Activated naive CD8-positive, alpha-beta T cell treated with anti-CD3 and anti-CD28 coated beads, Interleukin-2, amount 50 U/mL, for 24 hours (primary cell): ENCODE measurements around the gene CARD11.

Source experiments
- ATAC-seq: fragments of 150-1000 bp; cut with Tn5 transposase; one replicate; pipeline ENCODE4 v1.10.0; 2021
- DNase-seq: peaks from one replicate; pipeline ENCODE4 v3.0.0; 2021
- H3K27ac Mint-ChIP-seq: one replicate; pipeline ENCODE4 v1.8.0; 2021; ENCODE audit warnings: mild to moderate bottlenecking, mixed read lengths
- H3K27me3 Mint-ChIP-seq: one replicate; pipeline ENCODE4 v1.8.0; 2021; ENCODE audit warnings: mixed read lengths
- H3K36me3 Mint-ChIP-seq: one replicate; pipeline ENCODE4 v1.8.0; 2021; ENCODE audit warnings: low read depth, mixed read lengths
- H3K4me1 Mint-ChIP-seq: one replicate; pipeline ENCODE4 v1.8.0; 2021; ENCODE audit warnings: mixed read lengths
- H3K4me3 Mint-ChIP-seq: one replicate; pipeline ENCODE4 v1.8.0; 2021; ENCODE audit warnings: mild to moderate bottlenecking, moderate library complexity, mixed read lengths
- H3K9me3 Mint-ChIP-seq: one replicate; pipeline ENCODE4 v1.8.0; 2021; ENCODE audit warnings: mixed read lengths

CARD11 gene

DNA sequence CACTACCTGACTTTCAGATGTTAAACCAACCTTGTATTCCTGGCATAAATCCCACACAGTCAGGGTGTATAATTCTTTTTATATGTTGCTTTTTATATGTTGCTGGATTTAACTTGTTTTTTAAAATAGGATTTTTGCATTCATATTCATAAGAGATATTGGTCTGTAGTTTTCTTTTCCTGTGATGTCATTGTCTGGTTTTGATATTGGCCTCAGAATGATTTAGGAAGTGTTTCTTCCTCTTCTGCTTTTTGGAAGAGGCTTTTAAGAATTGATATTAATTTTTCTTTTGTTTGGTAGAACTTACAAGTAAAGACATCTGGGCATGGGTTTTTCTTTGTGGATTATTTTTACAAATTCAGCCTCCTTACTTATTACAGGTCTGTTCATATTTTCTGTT lies 93.1 kb downstream of the CARD11 start:
- Mint-ChIP-seq H3K4me1 (peaks cover 76% of the 10 kb centered on the region), H3K4me3 (no peak overlapping the region), H3K27me3 (no peaks in the 10 kb centered on the region), H3K9me3 (peaks cover 14% of the 10 kb centered on the region), H3K27ac (peak overlapping the region; percentile 61), H3K36me3 (peaks cover 75% of the 10 kb centered on the region)
- DNase-seq = no peak
- ATAC-seq = no peak

GRCh38 chr7:2948749-2949148 lies 94.9 kb downstream of the CARD11 start:
- peak; percentile 48 for ATAC-seq
- Mint-ChIP-seq H3K9me3 (peaks cover 14% of the 10 kb centered on the region), H3K4me1 (peaks cover 58% of the 10 kb centered on the region)

GRCh38 chr7:2947058-2947780 lies 96.4 kb downstream of the CARD11 start:
- no peak overlapping the region for H3K27ac Mint-ChIP-seq

More at GRCh38 chr7:2948749-2949148, 94.9 kb downstream of the CARD11 start:
- H3K36me3 Mint-ChIP-seq = peaks cover 70% of the 10 kb centered on the region
- H3K27ac Mint-ChIP-seq = peak overlapping the region; percentile 21
- no peaks in the 10 kb centered on the region for H3K27me3 Mint-ChIP-seq
- no peak for DNase-seq
- H3K4me3 Mint-ChIP-seq = no peak overlapping the region

DNA sequence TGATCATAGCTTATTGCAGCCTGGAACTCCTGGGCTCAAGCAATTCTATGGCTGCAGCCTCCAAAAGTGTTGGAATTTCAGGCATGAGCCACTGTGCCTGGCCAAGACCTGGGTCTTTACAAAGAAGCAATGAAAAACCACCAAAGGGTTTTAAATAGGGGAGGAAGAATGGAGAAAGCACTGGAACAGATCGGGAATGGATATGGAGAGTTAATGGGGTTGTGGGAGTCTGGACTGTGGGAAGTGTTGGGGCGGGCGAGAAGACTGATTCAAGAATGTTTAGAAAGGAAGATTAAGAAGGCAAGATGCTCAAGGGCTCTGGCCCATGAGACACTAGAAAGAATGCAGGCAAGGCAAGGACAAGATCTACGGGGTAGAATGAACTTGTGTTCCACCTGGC lies 98.5 kb downstream of the CARD11 start:
- peaks cover 61% of the 10 kb centered on the region for H3K36me3 Mint-ChIP-seq

More at GRCh38 chr7:2947058-2947780, 96.4 kb downstream of the CARD11 start:
- Mint-ChIP-seq H3K4me1 (peaks cover 46% of the 10 kb centered on the region), H3K36me3 (peaks cover 69% of the 10 kb centered on the region), H3K27me3 (no peaks in the 10 kb centered on the region), H3K9me3 (peaks cover 14% of the 10 kb centered on the region), H3K4me3 (no peak overlapping the region)
- DNase-seq (no peak), ATAC-seq (no peak)

DNA sequence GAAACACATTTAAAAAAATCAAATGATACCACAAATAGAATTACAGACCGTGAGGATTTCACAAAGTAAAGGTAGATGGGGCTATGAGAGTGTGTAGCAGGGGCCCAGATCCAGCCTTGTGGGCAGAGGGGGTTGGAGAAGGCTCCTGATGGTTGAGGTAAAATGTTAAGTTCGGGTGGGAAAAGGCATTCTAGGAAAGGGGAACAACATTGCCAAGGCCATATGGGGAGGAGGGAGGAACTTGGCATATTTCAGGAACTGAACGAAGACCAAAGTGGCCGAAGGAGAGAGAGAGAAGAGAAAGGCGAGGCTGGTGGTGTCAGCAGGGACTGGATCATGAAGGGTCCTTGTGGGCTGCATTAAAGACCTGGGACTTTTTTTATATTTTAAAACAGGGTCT lies 98.9 kb downstream of the CARD11 start:
- ATAC-seq = no peak
- H3K4me3 Mint-ChIP-seq = no peak overlapping the region
- H3K27me3 Mint-ChIP-seq = no peaks in the 10 kb centered on the region
- H3K27ac Mint-ChIP-seq = peak overlapping the region; percentile 63
- no peak for DNase-seq
- H3K9me3 Mint-ChIP-seq = peaks cover 6% of the 10 kb centered on the region
- H3K36me3 Mint-ChIP-seq = peaks cover 59% of the 10 kb centered on the region
- peaks cover 26% of the 10 kb centered on the region for H3K4me1 Mint-ChIP-seq

More for the DNA sequence above, 98.5 kb downstream of the CARD11 start:
- H3K9me3 Mint-ChIP-seq = peaks cover 7% of the 10 kb centered on the region
- no peaks in the 10 kb centered on the region for H3K27me3 Mint-ChIP-seq
- DNase-seq = no peak
- H3K27ac Mint-ChIP-seq = no peak overlapping the region
- no peak overlapping the region for H3K4me3 Mint-ChIP-seq
- peaks cover 28% of the 10 kb centered on the region for H3K4me1 Mint-ChIP-seq
- no peak for ATAC-seq

DNA sequence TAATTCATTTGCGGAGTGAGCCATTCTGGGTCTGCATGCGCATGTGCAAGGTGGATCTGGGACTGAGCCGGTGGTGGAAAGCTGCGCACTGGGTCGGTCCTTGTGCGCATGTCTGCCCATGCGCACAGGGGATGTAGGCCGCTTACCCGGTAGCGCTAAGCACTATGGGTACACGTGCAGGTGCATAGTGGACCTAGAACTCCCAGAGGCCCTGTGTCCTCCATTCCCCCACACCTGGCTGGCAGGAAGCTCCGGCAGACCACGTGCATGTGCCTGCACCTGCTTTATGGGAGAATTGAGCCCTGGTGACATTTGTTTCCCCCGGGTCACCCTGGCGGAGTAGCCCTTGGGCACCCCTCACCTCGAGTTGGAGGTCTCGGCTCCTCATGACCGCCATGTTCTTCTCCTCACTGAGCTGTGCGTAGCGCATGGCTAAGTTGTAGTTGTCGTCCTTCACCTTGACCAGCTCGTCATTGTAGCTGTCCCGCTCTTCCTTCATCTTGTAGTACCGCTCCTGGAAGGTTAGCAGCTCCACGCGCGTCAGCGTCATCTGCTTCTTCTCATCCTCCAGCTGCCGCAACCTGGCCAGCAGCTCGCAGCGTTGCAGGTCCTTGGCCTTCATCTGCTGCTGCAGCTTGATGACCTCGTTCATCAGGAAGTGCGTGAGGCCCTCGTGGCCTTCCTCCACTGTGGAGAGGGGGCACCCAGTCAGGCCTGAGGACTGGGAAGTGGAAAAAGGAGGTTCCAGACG lies 99.6 kb downstream of the CARD11 start:
- Mint-ChIP-seq H3K36me3 (peaks cover 60% of the 10 kb centered on the region), H3K9me3 (no peaks in the 10 kb centered on the region), H3K27me3 (no peaks in the 10 kb centered on the region), H3K4me1 (peaks cover 25% of the 10 kb centered on the region), H3K4me3 (no peak overlapping the region), H3K27ac (no peak overlapping the region)
- ATAC-seq (no peak), DNase-seq (no peak)

DNA sequence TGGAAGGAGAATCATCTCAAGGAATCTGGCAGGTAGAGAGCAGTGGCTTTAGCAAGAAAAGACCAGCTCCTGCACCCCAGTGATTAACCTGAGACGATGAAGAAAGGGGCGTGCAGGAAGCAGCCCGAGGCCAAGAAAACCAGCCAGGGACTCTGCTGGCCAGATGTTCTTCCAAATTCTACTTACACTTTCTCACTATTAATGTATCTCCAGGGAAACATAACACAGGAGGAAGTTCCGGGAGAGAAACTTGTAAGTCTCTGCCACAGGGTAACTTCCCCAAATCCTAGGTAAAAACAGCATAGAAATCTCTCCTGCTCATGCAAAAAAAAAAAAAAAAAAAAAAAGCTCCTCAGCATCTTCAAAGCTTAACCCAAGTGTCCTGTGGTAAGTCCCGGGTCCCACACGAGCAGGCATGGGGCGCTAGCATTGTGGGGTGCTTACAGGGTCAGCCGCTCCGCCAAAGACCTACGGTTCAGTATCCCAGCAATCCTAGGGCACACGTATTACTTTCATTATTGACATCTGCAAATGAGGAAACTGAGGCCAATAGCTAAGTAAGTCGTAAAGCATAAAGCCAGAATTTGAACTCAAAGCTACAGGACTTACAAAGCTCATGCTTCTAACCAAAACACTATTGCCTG lies 102.3 kb downstream of the CARD11 start:
- no peak overlapping the region for H3K4me3 Mint-ChIP-seq
- H3K36me3 Mint-ChIP-seq = peaks cover 63% of the 10 kb centered on the region
- H3K27ac Mint-ChIP-seq = no peak overlapping the region
- H3K4me1 Mint-ChIP-seq = peaks cover 10% of the 10 kb centered on the region
- ATAC-seq (no peak), DNase-seq (no peak)
- no peaks in the 10 kb centered on the region for H3K9me3 Mint-ChIP-seq
- no peaks in the 10 kb centered on the region for H3K27me3 Mint-ChIP-seq

DNA sequence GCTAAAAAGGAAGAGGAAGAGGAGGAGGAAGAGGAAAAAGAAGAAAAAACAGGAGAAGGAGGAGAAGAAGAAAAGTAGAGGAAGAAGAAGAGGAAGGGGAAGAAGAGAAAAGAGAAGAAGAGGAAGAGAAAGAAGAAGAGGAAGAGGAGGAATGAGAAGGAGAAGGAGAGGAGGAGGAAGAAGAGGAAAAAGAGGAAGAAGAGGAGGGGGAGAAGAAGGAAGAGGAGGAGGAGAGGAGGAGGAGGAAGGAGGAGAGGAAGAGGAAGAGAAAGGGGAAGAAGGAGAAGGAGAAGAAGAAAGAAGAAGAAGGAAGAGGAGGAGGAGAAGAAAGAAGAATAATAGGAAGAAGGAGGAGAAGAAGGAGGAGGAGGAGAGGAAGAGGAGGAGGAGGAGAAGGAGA lies 103.2 kb downstream of the CARD11 start:
- peaks cover 58% of the 10 kb centered on the region for H3K36me3 Mint-ChIP-seq
- no peak overlapping the region for H3K4me3 Mint-ChIP-seq
- H3K27me3 Mint-ChIP-seq = no peaks in the 10 kb centered on the region
- no peak for ATAC-seq
- peaks cover 10% of the 10 kb centered on the region for H3K4me1 Mint-ChIP-seq
- no peak for DNase-seq
- no peaks in the 10 kb centered on the region for H3K9me3 Mint-ChIP-seq
- no peak overlapping the region for H3K27ac Mint-ChIP-seq

- no peak for DNase-seq
- Mint-ChIP-seq H3K9me3 (no peaks in the 10 kb centered on the region), H3K4me3 (no peak overlapping the region), H3K27ac (peak overlapping the region; percentile 85), H3K36me3 (peaks cover 58% of the 10 kb centered on the region), H3K4me1 (peaks cover 15% of the 10 kb centered on the region), H3K27me3 (no peaks in the 10 kb centered on the region)
- ATAC-seq = peak; percentile 16
These were observed 104.3 kb downstream of the CARD11 start for GRCh38 chr7:2939193-2939885.

- DNase-seq (no peak), ATAC-seq (no peak)
- Mint-ChIP-seq H3K4me3 (no peak overlapping the region), H3K9me3 (no peaks in the 10 kb centered on the region), H3K27me3 (no peaks in the 10 kb centered on the region), H3K36me3 (peaks cover 60% of the 10 kb centered on the region), H3K27ac (no peak overlapping the region), H3K4me1 (peaks cover 22% of the 10 kb centered on the region)
These were observed 105.0 kb downstream of the CARD11 start for GRCh38 chr7:2938514-2939192.

- Mint-ChIP-seq H3K9me3 (no peaks in the 10 kb centered on the region), H3K4me3 (no peak overlapping the region), H3K4me1 (peaks cover 23% of the 10 kb centered on the region), H3K27me3 (no peaks in the 10 kb centered on the region), H3K36me3 (peaks cover 58% of the 10 kb centered on the region), H3K27ac (no peak overlapping the region)
- DNase-seq (no peak), ATAC-seq (no peak)
These were observed 105.8 kb downstream of the CARD11 start for GRCh38 chr7:2937701-2938513.

DNA sequence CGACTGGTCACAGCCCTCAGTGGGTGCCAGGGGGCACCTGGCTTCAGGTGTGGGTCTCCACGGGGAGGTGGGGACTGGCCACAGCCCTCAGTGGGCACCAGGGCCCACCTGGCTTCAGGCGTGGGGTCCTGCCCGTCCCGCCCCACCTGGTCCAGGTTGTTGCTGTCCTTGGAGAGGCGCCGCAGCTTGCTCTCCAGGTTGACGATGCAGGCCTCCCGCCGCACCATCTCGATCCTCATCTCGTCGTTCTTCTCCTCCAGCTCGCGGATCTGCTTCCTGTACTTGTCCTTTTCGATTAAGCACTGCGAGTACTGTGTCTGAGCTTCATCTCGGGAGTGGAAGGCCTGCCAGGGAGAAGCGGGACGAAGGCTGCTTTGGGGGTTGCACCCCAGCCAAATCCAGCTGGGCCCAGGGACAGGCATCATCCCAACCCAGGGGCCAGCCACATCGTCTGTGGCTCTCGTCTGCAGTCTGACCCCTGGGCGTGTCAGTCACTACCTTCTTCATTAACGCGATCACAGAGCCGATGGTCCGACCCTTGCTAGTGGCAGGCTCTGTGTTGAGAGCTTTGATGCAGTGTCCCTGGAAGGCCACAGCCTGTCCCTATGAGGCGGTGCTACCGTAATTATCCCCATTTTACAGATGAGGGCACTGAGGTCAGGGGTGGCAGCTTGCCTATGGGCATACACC lies 106.6 kb downstream of the CARD11 start:
- Mint-ChIP-seq H3K27ac (no peak overlapping the region), H3K9me3 (no peaks in the 10 kb centered on the region), H3K27me3 (no peaks in the 10 kb centered on the region), H3K4me3 (no peak overlapping the region), H3K4me1 (peaks cover 23% of the 10 kb centered on the region), H3K36me3 (peaks cover 58% of the 10 kb centered on the region)
- DNase-seq (no peak), ATAC-seq (no peak)

DNA sequence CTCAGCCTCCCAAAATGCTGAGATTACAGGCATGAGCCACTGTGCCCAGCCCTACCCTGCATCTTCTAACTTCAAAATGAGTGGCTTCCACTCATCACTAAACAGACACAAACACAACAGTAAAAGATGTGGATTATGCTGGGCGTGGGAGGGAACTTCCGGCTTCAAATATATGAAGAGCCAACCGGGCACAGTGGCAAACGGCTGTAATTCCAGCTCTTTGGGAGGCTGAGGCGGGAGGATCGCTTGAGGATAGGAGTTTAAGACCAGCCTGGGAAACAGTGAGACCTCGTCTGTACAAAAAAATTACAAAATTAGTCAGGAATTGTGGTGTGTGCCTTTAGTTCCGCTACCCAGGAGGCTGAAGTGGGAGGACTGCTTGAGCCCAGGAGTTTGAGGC lies 107.4 kb downstream of the CARD11 start:
- Mint-ChIP-seq H3K27me3 (no peaks in the 10 kb centered on the region), H3K36me3 (peaks cover 56% of the 10 kb centered on the region), H3K9me3 (no peaks in the 10 kb centered on the region), H3K4me1 (peaks cover 23% of the 10 kb centered on the region), H3K4me3 (no peak overlapping the region), H3K27ac (peak overlapping the region; percentile 52)
- no peak for DNase-seq
- ATAC-seq = no peak
